GM10266 (cell line): ENCODE measurements around the gene FLRT2.

Experiments used
- DNase-seq: peaks from one replicate; pipeline ENCODE4 v3.0.0; 2012; ENCODE audit errors: extremely low spot score
- CTCF ChIP-seq: IDR thresholded peaks from 2 replicates; pipeline ENCODE4 v1.5.1; 2012; ENCODE audit warnings: mild to moderate bottlenecking, low read depth; ENCODE audit not compliant: control insufficient read depth, insufficient read depth; ENCODE audit errors: missing control alignments

FLRT2 gene

DNA sequence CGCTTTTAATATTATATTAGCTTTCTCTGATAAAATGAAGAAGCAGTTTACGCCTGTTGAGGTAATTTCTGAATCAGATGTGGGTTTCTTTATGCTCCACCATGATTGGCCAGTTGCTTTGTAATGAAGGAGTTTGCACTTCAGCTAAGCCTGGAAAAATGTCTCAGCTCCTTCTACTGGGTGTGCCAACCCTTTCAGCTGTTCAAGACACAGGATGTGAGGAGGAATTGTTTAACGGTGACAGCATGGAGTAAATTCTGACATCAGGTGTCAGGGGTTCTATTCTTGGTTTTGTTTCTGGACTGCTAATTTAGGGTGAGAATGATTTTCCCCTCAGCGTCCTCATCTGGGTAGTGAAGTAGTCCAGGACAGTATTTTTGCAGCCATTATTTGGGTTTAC lies 43.5 kb downstream of the FLRT2 start:
- DNase-seq = no peak
- TF ChIP-seq CTCF = no peak

DNA sequence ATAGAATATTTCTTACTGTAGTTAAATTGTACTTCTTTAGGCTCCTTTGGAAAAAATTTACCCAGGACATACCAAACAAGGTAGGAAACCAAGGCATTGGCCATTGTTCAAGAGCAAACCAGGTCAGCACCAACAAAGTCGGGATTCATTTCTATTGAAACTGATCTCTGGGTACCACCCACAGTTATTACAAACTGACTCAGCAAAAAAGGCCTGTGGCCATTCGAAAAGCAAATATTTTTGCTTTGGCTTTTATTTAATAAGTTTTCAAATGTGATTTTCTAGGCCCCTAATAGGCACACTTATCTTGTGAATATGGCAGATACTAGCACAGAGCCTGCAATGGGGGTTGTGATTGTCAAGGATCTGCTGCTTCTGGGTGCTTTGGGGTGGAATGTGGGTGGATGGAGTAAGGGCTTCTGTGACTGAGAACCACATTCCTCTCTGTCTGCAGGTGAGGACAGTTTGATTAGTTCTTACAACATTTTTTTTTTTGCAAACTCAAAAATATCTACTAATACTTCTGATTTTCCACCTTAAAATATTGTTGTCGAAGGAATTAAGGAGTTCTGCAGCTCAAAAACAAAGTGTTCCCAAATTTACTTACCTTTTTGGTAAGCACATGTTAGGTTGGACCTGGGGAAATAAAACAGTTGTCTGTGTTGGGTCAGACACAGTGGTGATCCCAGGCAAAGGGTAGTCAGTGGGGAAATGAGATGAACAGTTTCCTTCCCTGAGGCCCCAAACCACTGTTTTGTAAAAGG lies 45.1 kb downstream of the FLRT2 start:
- DNase-seq = no peak
- no peak for TF ChIP-seq CTCF

DNA sequence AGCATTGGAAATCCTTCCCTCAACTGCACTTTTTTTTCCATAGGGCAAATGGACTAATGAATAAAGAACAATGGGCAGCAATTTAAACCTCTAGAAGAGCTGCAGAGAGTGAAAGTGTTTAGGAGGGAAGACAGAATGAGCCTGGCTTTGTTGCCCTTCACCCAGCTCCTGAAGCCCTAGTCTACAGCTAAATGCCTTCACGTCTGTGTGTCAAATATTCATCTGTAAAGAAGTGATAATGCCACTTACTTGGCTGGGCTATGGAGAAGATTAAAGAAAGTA lies 45.6 kb downstream of the FLRT2 start:
- TF ChIP-seq CTCF = no peak
- DNase-seq = no peak

DNA sequence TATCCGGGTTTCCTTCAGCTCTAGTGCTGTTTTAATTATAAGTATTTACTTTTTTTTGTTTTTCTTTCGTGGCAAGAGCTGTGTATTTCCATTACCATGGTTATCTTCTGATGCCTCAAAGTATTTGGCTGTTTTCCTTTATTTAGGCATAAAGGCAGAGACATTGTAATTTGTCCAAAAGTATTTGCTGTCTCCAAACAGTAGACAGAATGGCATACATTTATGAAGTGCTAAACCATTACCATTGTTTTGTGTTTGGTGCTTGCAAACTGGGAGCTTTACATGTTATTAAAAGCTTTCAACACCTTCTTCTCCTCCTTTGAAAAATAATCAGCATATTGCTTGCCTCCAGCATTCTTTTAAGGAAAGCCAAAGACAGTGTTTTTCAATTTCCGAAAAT lies 46.3 kb downstream of the FLRT2 start:
- DNase-seq = no peak
- TF ChIP-seq CTCF = no peak

GRCh38 chr14:85576848-85577542 lies 47.1 kb downstream of the FLRT2 start:
- no peak for DNase-seq
- TF ChIP-seq CTCF = no peak

DNA sequence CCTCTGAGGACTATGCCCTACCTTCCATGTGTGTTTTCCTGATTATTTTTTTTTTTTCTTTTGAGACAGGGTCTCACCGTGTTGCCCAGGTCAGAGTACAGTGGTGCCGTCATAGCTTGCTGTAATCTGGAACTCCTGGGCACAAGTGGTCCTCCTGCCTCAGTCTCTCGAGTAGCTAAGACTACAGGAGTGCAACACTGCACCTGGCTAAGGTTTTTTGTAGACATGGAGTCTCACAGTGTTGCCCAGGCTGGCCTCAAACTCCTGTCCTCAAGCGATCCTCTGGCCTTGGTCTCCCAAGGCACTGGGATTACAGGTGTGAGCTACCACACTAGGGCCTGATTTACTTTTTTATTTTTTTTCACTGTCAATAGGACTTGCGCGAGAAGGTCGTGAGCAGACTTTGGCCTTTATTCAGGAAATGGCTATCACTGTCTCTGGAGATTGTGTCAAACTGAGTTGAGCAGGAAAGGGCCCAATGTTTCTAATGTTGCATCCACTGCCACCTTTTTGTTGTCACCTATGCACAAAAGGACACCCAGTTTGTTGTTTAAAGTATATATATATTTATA lies 47.7 kb downstream of the FLRT2 start:
- TF ChIP-seq CTCF = no peak
- DNase-seq = no peak

- no peak for DNase-seq
- no peak for TF ChIP-seq CTCF
Measured at GRCh38 chr14:85578357-85578756, 48.4 kb downstream of the FLRT2 start.
